GM12878 (cell line): ENCODE measurements around the gene TUT1. TPM values are rescaled to one million over a fixed set of nuclear protein-coding genes. Genes with fewer than 3 reads are reported as not detected.

Source experiments
- ATAC-seq: fragments of 200-7000 bp; cut with Tn5 transposase; 3 replicates; pipeline ENCODE4 v1.9.1; 2020; ENCODE audit warnings: mild to moderate bottlenecking, moderate library complexity
- BruUV-seq: library from RNA; stranded (reverse); fragments of 400-500 nt; replicated peaks from 2 replicates; lab custom pipeline; 2021; lab: Mats Ljungman, UMichigan
- CTCF ChIA-PET: fragments of 300-600 bp; sonication (Branson Sonifier 250); formaldehyde crosslinking; extraction: SDS; loops from one replicate; lab custom pipeline; 2021; ENCODE audit warnings: inconsistent platforms; lab: Yijun Ruan, JAX
- POLR2A ChIA-PET: fragments of 350-600 bp; formaldehyde crosslinking; extraction: SDS; loops from one replicate; lab custom pipeline; 2021; ENCODE audit warnings: inconsistent platforms; lab: Charles Lee
- RAD21 ChIA-PET: fragments of 300-600 bp; sonication (Branson Sonifier 250); formaldehyde crosslinking; loops from one replicate; lab custom pipeline; 2023; ENCODE audit warnings: antibody characterized with exemption; ENCODE audit not compliant: unreplicated experiment; lab: Charles Lee
- SMC1A ChIA-PET: fragments of 300-600 bp; sonication (Branson Sonifier 250); formaldehyde crosslinking; loops from one replicate; lab custom pipeline; 2023; ENCODE audit not compliant: unreplicated experiment, uncharacterized antibody; lab: Charles Lee
- DNase-seq: peaks from one replicate; pipeline ENCODE4 v3.0.0-alpha.2; 2011; ENCODE audit warnings: low read depth, low spot score
- FAIRE-seq: peaks from 3 replicates; lab custom pipeline; 2011; peaks lifted over from hg19 to GRCh38; lab: Jason Lieb, UNC
- H2AFZ ChIP-seq: 2 replicates; pipeline ENCODE4 v1.6.0; 2011; ENCODE audit warnings: low read depth, low read length, control low read depth; ENCODE audit not compliant: control insufficient read depth
- H3K27ac ChIP-seq: 2 replicates; pipeline ENCODE4 v1.5.1; 2011; ENCODE audit warnings: control low read depth; ENCODE audit not compliant: control insufficient read depth, insufficient read depth
- H3K27me3 ChIP-seq, 2 experiments: replicated peaks in 1 of 2; 2 replicates each; pipeline versions ENCODE4 v1.6.0 to v1.6.1; 2011; ENCODE audit warnings: low read length in 1 of 2; ENCODE audit not compliant: control insufficient read depth in 2 of 2, insufficient read depth in 2 of 2
- H3K36me3 ChIP-seq, 2 experiments: 2 replicates each; pipeline ENCODE4 v1.5.1; 2011; ENCODE audit warnings: low read length in 1 of 2; ENCODE audit not compliant: control insufficient read depth in 2 of 2, insufficient read depth in 2 of 2
- H3K4me1 ChIP-seq: 2 replicates; pipeline ENCODE4 v1.6.1; 2011; ENCODE audit warnings: mild to moderate bottlenecking, low read length, moderate library complexity, mixed read lengths; ENCODE audit not compliant: control insufficient read depth, insufficient read depth
- H3K4me2 ChIP-seq: 2 replicates; pipeline ENCODE4 v1.6.0; 2011; ENCODE audit warnings: control low read depth; ENCODE audit not compliant: control insufficient read depth, insufficient read depth
- H3K4me3 ChIP-seq: fragments of 200-600 bp; sonication (generic); 2 replicates; pipeline ENCODE4 v1.5.1; 2016
- H3K79me2 ChIP-seq: 2 replicates; pipeline ENCODE4 v1.6.0; 2011; ENCODE audit warnings: low read length; ENCODE audit not compliant: control insufficient read depth, insufficient read depth
- H3K9ac ChIP-seq: 2 replicates; pipeline ENCODE4 v1.8.0; 2011; ENCODE audit warnings: low read length, control low read depth, mixed read lengths; ENCODE audit not compliant: control insufficient read depth, insufficient read depth
- H3K9me3 ChIP-seq: replicated peaks from 3 replicates; pipeline ENCODE4 v1.5.1; 2011; ENCODE audit warnings: mild to moderate bottlenecking, low read length; ENCODE audit not compliant: control insufficient read depth, insufficient read depth
- H4K20me1 ChIP-seq: 2 replicates; pipeline ENCODE4 v1.6.0; 2011; ENCODE audit not compliant: control insufficient read depth, insufficient read depth
- ASH2L ChIP-seq: fragments of 300-600, 200-600 bp; sonication (generic); IDR thresholded peaks from 2 replicates; pipeline ENCODE4 v1.6.1; 2017; ENCODE audit warnings: low read depth, mild to moderate bottlenecking, borderline replicate concordance
- ATF2 ChIP-seq: IDR thresholded peaks from 2 replicates; pipeline ENCODE4 v1.6.1; 2012; ENCODE audit warnings: low read length, inconsistent platforms
- EGR1 ChIP-seq, 2 experiments: IDR thresholded peaks; 1 replicate in 1 of 2; 2 replicates in 1 of 2; pipeline ENCODE4 v1.6.1; 2011 to 2012; ENCODE audit warnings: low read depth in 2 of 2, low read length in 2 of 2, borderline replicate concordance in 1 of 2, mild to moderate bottlenecking in 1 of 2, moderate library complexity in 1 of 2
- EP300 ChIP-seq, 2 experiments: fragments of 150-350 bp in 1 of 2; IDR thresholded peaks; 2 replicates each; pipeline ENCODE4 v1.6.1; 2011 to 2012; ENCODE audit warnings: low read depth in 2 of 2, low read length in 2 of 2, borderline replicate concordance in 1 of 2, improper control_type of control experiment in 1 of 2, inconsistent platforms in 1 of 2; ENCODE audit not compliant: control insufficient read depth in 1 of 2
- EZH2 ChIP-seq: IDR thresholded peaks from 2 replicates; pipeline ENCODE4 v1.6.1; 2012; ENCODE audit warnings: low read depth, mild to moderate bottlenecking, control low read depth, inconsistent platforms, low read length, borderline replicate concordance; ENCODE audit not compliant: control insufficient read depth
- HCFC1 ChIP-seq: fragments of 150-350 bp; IDR thresholded peaks from 2 replicates; pipeline ENCODE4 v1.6.1; 2014; ENCODE audit warnings: low read length
- IKZF2 ChIP-seq, 2 experiments: fragments of 450-650 bp; IDR thresholded peaks; 2 replicates each; pipeline ENCODE4 v1.6.1; 2017; ENCODE audit warnings: mild to moderate bottlenecking in 2 of 2, moderate library complexity in 2 of 2
- LARP7 ChIP-seq: fragments of 450-650 bp; IDR thresholded peaks from 2 replicates; pipeline ENCODE4 v1.6.1; 2017; ENCODE audit warnings: mild to moderate bottlenecking
- RCOR1 ChIP-seq: conservative IDR thresholded peaks from 2 replicates; pipeline ENCODE4 v1.6.1; 2012; ENCODE audit warnings: low read depth, low read length, improper control_type of control experiment
- SMAD1 ChIP-seq: fragments of 450-650 bp; IDR thresholded peaks from 2 replicates; pipeline ENCODE4 v1.6.1; 2018; ENCODE audit warnings: mild to moderate bottlenecking, low read depth; ENCODE audit not compliant: partially characterized antibody
- SMC3 ChIP-seq: IDR thresholded peaks from 2 replicates; pipeline ENCODE4 v1.6.1; 2011; ENCODE audit warnings: low read length, improper control_type of control experiment, borderline replicate concordance
- TCF3 ChIP-seq: IDR thresholded peaks from 2 replicates; pipeline ENCODE4 v1.6.1; 2012; ENCODE audit warnings: low read depth, mild to moderate bottlenecking, low read length, borderline replicate concordance; ENCODE audit not compliant: insufficient read depth
- WGBS: methylation state at CpG from one replicate; pipeline ENCODE4 v1.1.6; 2016; ENCODE audit warnings: low lambda C conversion rate; ENCODE audit not compliant: insufficient replicate concordance, insufficient coverage; ENCODE audit errors: missing lambda C conversion rate; 5-methylcytosine and 5-hydroxymethylcytosine counted together
- in situ Hi-C: fragments of 300-500 bp; cut with MboI; formaldehyde crosslinking; loops from 9 replicates; pipeline ENCODE4 v1.14.3; 2018; ENCODE audit warnings: mixed read lengths
- intact Hi-C: fragments of 100-400 bp; cut with micrococcal nuclease; formaldehyde crosslinking; loops from one replicate; pipeline ENCODE4 v1.14.2; 2022; ENCODE audit not compliant: unreplicated experiment
- polyA plus RNA-seq, 11 experiments: library from polyadenylated mRNA; depleted of rRNA in 4 of 11; unstranded in 6 of 11; stranded (reverse) in 5 of 11; fragments of >200 nt; fragmentation: Nextera tagmentation in 4 of 11; fragmentation: Illumina TruSeq in 1 of 11; extraction: Ambion mirVana in 4 of 11; extraction: Trizol in 1 of 11; gene quantifications; 1 replicate in 1 of 11; 2 replicates in 10 of 11; pipeline versions ENCODE4 v1.2.1 to v1.2.3, GENCODE V29; 2011 to 2016; ENCODE audit warnings: inconsistent platforms in 2 of 11, missing spikeins in 2 of 11, low read depth in 1 of 11
- total RNA-seq, 4 experiments: library from RNA; depleted of rRNA in 3 of 4; stranded (reverse); fragments of >200 nt in 3 of 4; fragmentation: Illumina TruSeq in 1 of 4; extraction: Trizol in 1 of 4; gene quantifications; 2 replicates each; pipeline versions ENCODE4 v1.2.1 to v1.2.3, GENCODE V29; 2013 to 2021
- TF ChIP-seq, protein P1 (sequence below): IDR thresholded peaks from 2 replicates; pipeline ENCODE4 v1.6.1; 2012; ENCODE audit warnings: low read depth, low read length, improper control_type of control experiment

Gene TUT1
- total and polyA plus RNA-seq, 10 of the 15 experiments (the other 5 are each of a cell fraction or from before 2014, with no cell fraction given), result 1.1 to 29.9 (median 16.2) TPM

GRCh38 chr11:62577046-62577714 lies 14.1 kb downstream of the TUT1 start:
- H2AFZ ChIP-seq, result no peak overlapping the region
- ATAC-seq (no peak), FAIRE-seq (no peak), DNase-seq (no peak)
- peaks cover 5% of the 10 kb centered on the region; the same call in 1 of the 2 replicates for H3K4me1 ChIP-seq
- WGBS, result 89% methylated on average over 12 of the region's 12 CpGs
- no peaks in the 10 kb centered on the region for H3K9me3 ChIP-seq
- peaks cover 25% of the 10 kb centered on the region for H3K79me2 ChIP-seq
- CTCF ChIA-PET, result interaction anchor here (1.0 kb wide), 1 partner anchor 16 kb away, joined by 3 read pairs; no protein-coding TSS in a partner anchor
- no TSS peak for BruUV-seq
- no peak for TF ChIP-seq TCF3
- no peak for TF ChIP-seq ATF2
- TF ChIP-seq IKZF2 (IDR thresholded peaks at IDR 0.05), result no peak
- TF ChIP-seq SMC3, result no peak
- TF ChIP-seq ASH2L, result no peak
- no peak for TF ChIP-seq EP300 (IDR thresholded peaks at IDR 0.05; ENCODE audit: borderline replicate concordance in 1 of 2, control insufficient read depth in 1 of 2, low read depth in 2 of 2, low read length in 2 of 2)
- no peak for TF ChIP-seq RCOR1
- no peak for TF ChIP-seq LARP7
- no peak for TF ChIP-seq HCFC1
- no peak for TF ChIP-seq EZH2
- no peak for TF ChIP-seq EGR1 (IDR thresholded peaks at IDR 0.05; ENCODE audit: borderline replicate concordance in 1 of 2, low read depth in 2 of 2, low read length in 2 of 2)
- TF ChIP-seq, protein P1, sequence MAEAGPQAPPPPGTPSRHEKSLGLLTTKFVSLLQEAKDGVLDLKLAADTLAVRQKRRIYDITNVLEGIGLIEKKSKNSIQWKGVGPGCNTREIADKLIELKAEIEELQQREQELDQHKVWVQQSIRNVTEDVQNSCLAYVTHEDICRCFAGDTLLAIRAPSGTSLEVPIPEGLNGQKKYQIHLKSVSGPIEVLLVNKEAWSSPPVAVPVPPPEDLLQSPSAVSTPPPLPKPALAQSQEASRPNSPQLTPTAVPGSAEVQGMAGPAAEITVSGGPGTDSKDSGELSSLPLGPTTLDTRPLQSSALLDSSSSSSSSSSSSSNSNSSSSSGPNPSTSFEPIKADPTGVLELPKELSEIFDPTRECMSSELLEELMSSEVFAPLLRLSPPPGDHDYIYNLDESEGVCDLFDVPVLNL, result no peak
- no peak for TF ChIP-seq SMAD1
- no peak overlapping the region for H3K9ac ChIP-seq
- H3K27me3 ChIP-seq, result no peaks in the 10 kb centered on the region
- peaks cover 16 to 19% of the 10 kb centered on the region in 2 experiments; a peak in 3 of 4 replicates for H3K36me3 ChIP-seq
- RAD21 ChIA-PET, result interaction anchor here (0.7 kb wide), 1 partner anchor 117 kb away, joined by 3 read pairs; no protein-coding TSS in a partner anchor
- POLR2A ChIA-PET, result interaction anchor here (0.7 to 1.2 kb wide), 3 partner anchors 14 to 716 kb away, joined by 3 to 4 read pairs (median 4); partner anchors contain the start of gene TUT1
- no peak overlapping the region for H3K4me3 ChIP-seq
- no peak overlapping the region for H3K4me2 ChIP-seq
- intact Hi-C loops, result no loop called here
- in situ Hi-C loops, result no loop called here
- H3K27ac ChIP-seq, result no peak overlapping the region
- SMC1A ChIA-PET, result interaction anchor here (1.2 kb wide), 1 partner anchor 116 kb away, joined by 3 read pairs; no protein-coding TSS in a partner anchor
- H4K20me1 ChIP-seq, result no peaks in the 10 kb centered on the region
